ENCODE measurements around the gene ZCCHC7.

Gene ZCCHC7

GRCh38 chr9:37405764-37406380 lies 285.5 kb downstream of the ZCCHC7 start:
- no peak for DNase-seq (ENCODE audit: low read depth)

GRCh38 chr9:37406603-37407401 lies 286.4 kb downstream of the ZCCHC7 start:
- DNase-seq (ENCODE audit: low read depth), result no peak

- no peak for DNase-seq (ENCODE audit: low read depth)
These were observed 287.1 kb downstream of the ZCCHC7 start for GRCh38 chr9:37407468-37407867.

Data from activated gamma-delta T cell treated with anti-CD3 and anti-CD28 coated beads, Interleukin-2, amount 50 U/mL, for 16 hours (primary cell).